GM12892 (cell line): ENCODE results near the gene OXNAD1.

Experiments used
- POLR2A ChIP-seq: IDR thresholded peaks from 2 replicates; pipeline ENCODE4 v1.6.1; 2011; ENCODE audit warnings: low read depth, low read length, control low read depth
- POLR2AphosphoS5 ChIP-seq: IDR thresholded peaks from 2 replicates; pipeline ENCODE4 v1.6.1; 2011; ENCODE audit warnings: low read depth, low read length, control low read depth
- TAF1 ChIP-seq: IDR thresholded peaks from 2 replicates; pipeline ENCODE4 v1.6.1; 2011; ENCODE audit warnings: low read depth, mild to moderate bottlenecking, control low read depth, low read length, borderline replicate concordance

GRCh38 chr3:16335772-16336645, 71.0 kb downstream of the OXNAD1 start:
- TF ChIP-seq POLR2A: no peak
- no peak for TF ChIP-seq POLR2AphosphoS5
- TF ChIP-seq TAF1: no peak
